Activated CD4-positive, alpha-beta T cell treated with anti-CD3 and anti-CD28 coated beads, Interleukin-2, Interleukin-6, amounts not matched to agents 100 ng/mL and 50 ng/mL, durations not matched to agents 16 hours and 8 hours (primary cell): ENCODE results near the gene ZNF362.
A peak's percentile ranks its signal among the peaks of the same experiment; 100 is the strongest.
"Not testable (repeated sequence)": the region's sequence is repeated elsewhere in the genome, so short reads cannot be mapped to it uniquely, and the experiment has no call there.

Source experiments
- DNase-seq: peaks from one replicate; pipeline ENCODE4 v3.0.0-alpha.2; 2020

The ZNF362 gene

DNA sequence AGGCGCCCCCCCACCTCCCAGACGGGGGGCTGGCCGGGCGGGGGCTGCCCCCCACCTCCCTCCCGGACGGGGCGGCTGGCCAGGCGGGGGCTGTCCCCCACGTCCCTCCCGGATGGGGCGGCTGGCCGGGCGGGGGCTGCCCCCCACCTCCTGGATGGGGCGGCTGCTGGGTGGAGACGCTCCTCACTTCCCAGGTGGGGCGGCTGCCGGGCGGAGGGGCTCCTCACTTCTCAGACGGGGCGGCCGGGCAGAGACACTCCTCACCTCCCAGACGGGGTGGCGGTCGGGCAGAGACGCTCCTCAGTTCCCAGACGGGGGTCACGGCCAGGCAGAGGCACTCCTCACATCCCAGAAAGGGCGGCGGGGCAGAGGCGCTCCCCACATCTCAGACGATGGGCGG lies 53.1 kb downstream of the ZNF362 start:
- DNase-seq = not testable (repeated sequence)

DNA sequence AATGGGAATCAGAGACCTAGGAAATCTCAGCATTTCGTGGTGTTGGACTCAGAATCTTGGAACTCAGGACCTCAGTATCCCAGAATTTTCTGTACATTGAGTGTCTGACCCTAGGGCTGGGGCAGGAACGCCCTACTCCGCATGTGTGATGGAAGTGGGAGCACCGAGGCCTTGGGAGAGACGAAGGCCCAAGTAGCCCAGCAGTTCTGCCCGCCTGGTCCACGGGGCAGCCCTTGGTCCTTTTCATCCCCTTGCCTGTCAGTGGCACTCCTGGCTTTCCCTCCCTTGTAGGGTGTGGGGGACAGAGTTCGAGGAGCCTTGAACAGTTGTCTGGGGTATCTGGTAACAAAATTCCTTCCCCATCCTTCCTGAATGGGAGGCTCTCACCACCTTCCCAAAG lies 54.4 kb downstream of the ZNF362 start:
- DNase-seq = no peak

DNA sequence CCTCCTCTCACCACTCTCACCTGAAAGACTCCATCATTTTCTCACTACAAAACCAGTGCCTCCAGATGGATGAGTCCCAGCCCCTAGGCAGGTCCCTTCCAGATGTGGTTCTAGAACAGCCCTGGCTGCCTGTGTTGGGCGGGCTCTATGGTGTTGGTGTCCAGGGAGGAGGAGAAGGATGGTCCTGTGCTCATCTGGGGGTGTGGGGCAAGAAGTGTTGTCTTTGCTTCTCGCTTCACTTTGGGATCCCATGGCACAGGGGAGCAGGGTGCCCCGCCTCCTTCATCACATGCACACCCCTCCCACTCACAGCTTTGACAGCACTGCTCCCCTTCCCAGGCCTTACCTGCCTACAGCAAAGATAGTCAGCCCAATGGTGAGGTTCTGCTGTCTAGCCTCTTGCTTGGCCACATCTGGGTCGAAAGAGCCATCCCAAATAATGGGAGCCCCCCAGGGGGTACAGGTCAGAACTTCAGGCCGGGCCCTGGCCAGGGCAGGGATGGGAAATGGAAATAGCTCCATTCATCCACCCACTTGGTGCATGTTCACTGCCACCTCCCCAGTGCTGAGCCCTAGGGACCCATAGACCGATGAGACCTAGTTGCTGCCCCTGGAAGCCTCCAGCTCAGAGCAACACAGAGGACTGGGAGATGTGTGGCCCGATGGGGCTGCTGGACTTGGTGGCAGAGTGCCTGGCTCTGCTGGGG lies 55.6 kb downstream of the ZNF362 start:
- no peak for DNase-seq

DNA sequence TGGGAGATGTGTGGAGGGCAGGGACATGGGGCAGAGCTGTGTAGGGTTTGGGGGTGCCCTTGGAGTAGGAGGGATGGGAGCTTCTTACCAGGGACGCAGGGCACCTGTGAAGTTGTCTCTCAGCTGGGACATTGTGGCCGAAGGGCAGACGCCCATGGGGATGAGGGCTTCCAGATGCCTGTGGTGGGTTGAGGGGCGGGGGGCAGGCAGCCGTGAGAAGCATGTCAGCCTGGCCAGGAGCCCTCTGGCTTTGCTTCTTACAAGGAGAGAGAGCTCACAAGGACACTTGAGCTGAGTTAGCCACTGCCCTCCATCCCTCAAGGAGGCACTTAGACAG lies 56.1 kb downstream of the ZNF362 start:
- no peak for DNase-seq

DNA sequence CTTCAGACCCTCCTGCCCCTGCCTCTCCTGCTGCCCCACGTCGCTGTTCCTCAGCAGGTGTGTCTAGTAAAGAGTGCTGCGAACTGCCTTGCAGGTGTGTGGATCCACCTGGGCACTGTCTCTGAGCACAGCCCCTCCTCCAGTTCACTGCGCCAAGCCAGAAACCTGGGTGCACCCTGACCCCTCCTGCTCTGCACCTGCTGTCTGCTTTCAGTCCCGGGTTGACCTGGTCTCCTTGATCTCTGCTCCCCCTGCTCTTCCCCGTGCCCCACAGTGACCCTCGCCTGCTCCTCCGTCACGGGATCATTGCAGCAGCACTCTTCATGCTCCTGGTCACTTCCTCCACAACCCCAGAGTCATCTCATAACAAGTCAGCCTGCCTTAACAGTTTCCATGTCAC lies 58.1 kb downstream of the ZNF362 start:
- DNase-seq = no peak

DNA sequence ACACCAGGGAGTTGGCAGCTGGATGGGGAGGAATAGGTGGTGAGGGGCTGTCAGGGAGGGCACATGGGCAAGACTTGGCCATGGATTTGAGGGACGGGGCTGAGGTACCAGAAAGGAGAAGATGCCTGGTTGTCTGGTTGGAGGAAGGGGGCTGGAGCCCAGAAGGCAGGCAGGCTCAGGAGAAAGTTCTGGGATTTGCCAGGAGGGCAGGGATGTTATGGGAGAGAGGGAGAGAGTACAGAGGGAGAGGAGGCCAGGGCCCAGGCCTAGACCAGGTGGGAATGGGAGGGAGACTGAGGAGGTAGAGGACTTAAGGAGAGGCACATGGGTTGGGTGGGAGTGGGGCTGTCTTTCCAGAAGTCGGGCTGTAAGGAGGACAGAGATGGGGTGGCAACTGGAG lies 60.3 kb downstream of the ZNF362 start:
- DNase-seq = no peak

DNA sequence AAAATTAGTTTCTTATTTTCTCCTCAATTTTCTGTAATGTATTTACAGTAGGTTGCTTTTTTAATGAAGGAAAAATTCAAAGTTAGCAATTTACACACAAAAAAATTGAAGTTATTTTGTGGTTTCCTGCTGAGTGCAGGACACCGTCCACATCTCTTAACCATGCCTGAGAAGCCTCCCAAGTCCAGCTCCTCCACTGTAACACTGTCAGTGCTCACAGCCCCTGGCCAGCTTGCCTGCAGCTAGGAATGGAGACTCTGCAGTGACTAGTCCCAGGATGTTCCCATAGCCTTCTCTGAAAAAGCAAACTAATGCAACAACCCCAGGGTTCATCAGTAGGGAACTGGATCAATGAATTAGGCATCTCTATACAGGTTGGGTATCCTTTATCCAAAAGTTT lies 61.1 kb downstream of the ZNF362 start:
- DNase-seq = no peak

DNA sequence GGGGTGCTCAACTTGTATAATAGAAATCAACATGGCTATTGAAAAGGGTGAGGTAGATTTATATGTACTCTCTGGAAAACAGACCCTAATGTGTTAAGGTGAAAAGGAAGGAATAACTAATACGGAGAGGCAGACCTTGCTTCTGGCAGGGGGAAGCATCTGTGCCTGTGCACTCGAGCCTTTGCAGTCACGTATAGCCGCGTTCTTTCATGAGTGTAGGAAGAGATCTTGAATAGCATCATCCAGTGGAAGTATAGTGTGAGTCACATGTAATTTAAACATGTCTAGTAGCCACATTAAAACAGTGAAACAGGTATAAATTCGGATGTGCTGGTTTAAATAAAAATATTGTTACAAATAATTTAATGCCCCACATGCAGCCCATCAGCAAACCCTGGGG lies 61.7 kb downstream of the ZNF362 start:
- DNase-seq = no peak

DNA sequence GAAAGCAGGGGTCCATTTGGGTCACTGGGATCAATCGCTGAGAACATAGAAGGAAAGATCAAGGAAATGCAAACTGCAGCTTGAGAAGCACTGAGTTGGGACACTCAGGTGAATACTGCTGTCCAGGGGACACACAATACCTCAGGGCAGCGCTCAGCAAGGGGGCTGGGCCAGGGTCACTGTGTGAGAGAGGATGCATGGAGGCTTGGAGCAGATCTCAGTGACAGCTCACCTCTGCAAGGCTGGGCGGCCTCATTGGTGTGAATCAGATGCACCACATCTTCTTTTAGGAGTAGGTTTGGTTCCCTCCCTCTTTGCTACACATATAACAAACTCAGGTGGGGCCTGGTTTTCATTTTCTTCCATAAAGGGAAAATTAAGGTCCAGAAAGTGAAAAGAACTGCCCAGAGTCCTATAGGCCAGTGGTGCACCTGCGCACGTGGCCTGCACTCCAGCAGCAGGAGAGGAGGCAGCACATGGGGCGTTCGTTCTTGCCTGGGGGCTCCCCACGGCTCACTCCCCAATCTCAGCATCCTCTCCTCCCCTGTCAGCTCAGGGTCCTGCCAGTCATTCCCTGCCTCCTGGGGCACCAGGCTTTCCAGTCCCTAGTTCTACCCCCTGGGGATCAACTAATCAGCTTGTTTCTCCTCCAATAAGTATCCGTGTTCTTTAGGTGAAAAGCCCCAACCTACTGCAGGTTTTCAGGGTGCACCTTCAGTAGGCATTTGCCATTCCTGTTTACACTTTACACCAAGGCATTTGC lies 63.1 kb downstream of the ZNF362 start:
- no peak for DNase-seq

DNA sequence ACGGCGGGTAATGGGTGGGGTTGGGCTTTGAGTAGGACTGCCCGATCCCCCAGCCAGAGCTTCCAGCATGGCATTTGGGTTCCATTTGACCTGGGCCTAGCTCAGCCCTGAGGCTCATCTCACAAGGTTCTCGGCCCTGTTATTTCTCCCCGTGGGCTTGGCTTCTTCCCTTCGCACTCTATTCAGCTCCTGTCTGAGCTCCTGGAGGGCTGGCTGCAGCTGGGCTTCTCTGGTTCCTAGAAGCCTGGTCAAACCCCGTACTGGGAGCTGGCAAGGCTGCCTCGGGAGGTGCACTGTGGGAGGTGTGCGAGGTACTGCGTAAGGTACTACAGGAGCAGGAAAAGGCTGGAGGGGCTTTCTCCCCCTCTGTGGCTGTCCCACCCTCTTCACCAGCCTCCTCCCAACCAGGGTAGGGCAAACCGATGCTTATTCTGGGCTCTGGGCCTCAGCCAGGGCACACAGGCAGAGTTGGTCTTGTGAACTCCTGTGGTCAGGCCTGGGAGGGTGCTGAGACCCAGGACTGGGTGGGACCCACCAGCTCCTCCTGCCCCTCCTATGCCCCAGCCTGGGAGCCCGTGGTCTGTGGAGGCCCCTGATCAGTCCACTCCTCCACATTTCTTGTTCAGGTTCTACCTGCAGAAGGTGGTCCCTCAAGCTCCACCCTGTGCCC lies 63.8 kb downstream of the ZNF362 start:
- DNase-seq = no peak

DNA sequence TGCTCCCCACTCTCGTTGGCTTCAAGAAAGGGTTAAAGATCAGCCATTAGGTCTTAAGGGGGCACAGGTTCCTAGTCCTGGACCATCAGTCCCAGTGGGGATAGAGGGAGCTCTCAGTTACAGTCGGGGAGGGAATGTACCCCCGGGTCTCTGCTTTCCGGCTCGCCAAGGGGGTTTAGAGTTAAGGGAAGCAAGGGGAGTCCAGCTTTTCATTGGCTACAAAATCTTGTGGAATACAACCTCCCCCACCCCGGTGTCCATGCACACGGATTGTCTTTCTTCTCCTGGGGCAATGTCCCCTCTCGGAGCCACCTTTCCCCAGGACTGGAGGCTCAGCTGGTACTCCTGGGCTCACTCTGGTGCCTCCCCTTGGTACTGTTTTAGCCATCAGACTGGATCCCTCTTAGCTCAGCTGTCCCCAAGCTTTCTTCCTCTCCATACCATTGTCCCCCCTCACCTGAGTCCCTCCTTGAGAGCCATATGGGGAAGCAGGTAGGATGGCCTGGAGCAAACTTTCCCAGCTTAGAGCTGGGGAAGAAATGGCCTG lies 64.4 kb downstream of the ZNF362 start, which contains the start of gene A3GALT2:
Gene A3GALT2, minus strand, starts transcription at position 480 of the 547 bp plus-strand sequence. Its CDS starts 0 bp downstream, at position 480.
- no peak for DNase-seq

DNA sequence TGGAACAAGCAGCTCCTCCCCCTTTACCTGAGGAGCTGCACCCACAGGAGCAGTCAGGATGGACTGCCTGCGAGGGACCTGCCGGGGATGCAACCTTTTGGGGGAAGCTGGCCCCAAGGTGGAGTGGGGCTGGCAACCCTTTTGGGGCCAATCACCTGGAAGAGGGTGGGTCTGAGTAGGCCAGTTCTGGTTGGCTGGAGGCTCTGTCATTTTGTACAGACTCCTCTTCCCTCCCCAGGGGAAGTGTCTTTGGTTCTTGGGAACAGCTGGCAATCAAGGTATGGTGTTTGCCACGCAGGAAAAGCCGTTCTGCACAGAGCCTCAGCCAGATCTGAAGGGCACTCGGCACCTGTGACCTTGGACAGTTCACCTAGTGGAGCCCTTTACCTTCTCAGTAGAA lies 64.9 kb downstream of the ZNF362 start:
- DNase-seq = no peak

DNA sequence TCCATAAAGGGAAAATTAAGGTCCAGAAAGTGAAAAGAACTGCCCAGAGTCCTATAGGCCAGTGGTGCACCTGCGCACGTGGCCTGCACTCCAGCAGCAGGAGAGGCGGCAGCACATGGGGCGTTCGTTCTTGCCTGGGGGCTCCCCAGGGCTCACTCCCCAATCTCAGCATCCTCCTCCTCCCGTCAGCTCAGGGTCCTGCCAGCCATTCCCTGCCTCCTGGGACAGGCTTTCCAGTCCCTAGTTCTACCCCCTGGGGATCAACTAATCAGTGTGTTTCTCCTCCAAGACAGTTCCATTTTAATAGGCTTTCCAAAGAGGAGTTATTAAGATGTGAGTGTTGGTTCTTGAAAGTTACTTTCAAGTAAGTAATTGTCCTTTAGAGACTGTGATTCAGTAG lies 65.8 kb downstream of the ZNF362 start:
- no peak for DNase-seq

DNA sequence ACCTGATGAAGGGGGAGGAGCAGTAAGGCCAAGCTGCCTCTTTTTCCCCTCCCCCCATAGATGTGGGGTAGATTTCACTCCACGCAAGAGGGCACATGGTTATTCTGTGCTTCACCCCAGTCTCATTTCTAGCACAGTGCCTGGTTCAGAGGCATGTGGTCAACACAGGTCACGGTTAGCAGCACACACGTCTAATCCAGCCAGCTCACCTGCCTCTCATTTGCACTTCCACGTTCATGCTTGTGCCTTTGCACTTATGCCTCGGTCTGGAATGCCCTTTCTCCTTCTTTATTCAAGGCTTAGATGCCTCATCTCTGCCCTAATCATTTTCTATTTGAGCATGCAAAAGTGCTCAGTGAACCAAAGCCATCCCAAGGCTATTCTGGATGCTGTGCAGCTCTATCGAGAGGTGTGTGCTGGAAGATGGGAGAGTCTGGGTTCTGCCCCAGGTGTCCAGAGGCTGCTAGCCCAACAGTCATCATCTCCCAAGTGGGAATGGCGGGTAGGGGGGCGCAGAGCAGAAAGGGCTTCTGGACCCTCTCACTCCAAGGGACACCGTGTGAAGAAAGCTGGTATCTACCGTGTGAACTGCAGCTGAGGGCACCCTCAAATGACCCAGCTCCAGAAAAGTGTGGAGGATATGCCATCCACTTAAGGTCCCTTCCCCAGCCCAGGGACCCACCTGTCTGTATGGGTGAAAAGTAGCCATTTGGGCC lies 66.7 kb downstream of the ZNF362 start:
- DNase-seq = no peak

DNA sequence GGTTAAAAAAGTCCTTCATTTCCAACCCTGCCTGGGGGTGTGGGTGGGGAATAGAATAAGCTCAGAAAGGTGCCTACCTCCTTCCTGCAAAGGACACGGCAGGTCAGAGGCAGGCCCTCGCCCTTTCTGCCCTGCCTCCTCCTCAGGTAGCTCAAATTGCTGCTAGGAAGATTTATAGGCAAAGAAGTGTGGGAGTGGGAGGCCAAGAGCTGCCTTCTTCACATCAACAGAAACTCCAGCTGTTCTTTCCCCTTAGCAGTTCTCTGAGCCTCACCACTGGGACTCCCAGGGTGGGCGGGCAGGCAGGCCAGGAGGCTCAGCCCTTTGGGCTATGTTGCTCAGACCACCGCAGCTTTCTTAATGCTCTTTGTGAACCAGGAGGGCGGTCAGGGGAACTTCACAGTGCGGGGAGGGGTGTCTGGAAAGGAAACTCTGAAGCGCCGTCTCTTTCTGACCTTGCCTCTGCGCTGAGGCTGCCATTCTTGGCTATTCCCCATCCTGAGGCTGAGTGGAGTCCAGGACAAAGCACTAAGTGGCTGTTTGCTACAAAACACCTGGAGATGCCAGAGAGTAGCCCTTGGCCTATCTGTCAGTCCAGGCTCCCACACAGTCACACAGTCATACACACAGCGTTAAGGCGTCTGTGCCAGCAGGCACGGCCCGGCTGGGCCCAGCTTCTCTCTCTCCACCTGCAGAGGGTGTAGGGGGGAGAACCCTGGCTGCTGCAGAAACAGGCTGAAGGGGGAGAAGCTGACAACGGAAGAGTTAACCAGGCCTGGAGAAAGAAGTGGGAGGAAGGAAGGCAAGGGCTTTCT lies 67.6 kb downstream of the ZNF362 start:
- no peak for DNase-seq

DNA sequence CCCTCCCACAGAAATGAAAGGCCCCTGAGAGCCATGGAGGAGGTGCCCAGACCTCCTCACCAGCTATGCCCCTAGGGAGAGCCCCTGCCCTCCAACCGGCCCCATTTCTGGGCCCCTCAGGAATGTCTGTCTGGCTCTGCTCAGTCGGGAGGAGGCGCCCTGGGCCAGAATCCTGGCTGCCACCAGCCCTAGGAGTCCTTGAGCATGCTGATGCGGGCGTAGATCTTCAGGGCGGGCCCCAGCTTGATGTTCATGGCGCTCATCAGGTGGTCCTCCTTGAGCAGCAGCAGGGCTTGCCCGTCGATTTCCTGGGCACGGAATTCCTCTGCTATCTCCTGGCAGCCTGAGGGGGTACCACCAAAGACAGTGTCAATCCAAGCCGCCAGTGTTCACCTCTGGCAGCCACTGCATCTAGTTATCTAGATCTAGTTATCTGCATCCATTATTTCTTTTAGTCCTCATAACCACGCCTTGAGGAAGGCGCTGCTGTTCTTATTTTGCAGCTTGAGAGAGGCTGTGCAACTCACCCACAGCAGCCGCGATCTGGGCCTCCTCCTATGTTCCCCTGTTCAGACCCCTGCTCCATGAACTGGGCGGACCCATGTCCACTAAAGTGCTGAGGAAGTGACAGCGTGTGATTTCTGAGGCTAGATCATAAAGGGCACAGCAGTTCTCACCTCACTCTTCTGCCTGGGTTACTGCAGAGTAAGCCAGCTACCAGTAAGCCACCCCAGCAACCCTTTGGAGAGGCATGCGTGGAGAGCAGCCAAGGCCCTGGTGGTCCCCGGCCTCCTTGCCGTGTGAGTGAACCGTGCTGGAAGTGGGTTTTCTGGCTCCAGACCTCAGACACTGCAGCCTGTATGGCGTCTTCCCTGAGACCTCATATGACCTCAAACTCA lies 68.6 kb downstream of the ZNF362 start:
- no peak for DNase-seq

DNA sequence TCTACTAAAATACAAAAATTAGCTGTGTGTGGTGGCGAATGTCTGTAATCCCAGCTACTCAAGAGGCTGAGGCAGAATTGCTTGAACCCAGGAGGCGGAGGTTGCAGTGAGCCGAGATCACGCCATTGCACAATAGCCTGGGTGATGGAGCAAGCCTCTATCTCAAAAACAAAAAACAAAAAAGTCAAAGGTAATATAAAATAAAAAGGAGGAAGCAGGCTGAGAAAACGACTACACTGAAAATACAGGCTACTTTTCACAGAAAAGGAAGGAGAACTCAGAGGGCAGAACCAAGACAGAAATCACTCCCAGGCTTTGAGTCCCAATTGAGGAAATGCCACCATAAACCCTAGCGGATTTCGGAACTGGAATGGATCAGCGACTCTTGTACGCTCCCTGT lies 70.5 kb downstream of the ZNF362 start:
- no peak for DNase-seq

DNA sequence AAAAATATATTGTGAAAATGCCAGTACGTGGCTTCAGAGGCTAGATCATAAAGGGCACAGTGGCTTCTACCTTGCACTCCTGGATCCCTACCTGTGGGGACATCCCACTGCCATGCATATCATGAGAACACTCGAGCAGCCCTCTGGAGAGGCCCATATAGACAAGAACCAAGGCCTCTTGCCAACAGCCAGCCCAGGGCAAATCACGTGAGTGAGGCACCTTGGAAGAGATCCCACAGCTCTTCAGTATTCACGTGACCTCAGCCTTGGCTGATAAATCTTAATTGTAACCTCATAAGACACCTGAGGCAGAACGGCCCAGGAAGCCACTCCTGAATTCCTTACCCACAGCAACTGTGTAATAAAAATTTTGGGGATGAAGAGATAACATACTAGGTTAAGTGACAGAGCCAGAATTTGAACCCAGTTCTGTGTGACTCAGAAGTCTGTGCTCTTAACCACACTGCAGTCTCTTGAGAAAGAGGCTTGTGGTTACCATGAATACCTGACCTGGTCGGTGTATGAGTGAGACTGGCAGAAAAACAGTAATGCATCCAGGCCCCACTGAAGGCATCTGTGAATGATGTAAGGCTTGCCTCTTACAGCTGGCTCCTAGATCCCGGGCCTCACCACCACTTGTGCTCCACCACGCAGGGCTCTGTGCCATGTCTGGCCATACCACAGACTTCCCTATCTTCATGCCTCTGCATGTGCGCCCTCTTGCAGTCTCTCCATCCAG lies 71.5 kb downstream of the ZNF362 start:
- DNase-seq = peak; percentile 28

DNA sequence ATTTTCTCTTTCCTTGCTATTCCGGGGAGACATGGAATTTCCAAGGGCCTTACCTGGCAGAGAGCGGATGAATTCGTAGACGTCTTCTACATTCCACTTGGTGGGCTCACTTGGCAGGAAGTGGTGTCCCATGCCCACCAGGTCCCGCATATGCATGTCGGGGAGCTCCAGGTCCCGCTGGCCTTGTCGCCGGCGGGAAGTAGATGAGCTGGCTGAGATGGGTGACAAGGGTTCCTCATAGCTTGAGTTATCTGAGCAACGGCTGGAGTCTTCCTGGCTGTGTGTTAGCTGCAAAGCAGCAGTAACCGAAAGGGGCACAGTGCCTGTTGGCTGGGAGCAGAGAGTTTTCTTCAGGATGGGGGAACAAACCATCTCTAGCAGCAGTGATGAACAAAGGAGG lies 72.5 kb downstream of the ZNF362 start:
- no peak for DNase-seq

DNA sequence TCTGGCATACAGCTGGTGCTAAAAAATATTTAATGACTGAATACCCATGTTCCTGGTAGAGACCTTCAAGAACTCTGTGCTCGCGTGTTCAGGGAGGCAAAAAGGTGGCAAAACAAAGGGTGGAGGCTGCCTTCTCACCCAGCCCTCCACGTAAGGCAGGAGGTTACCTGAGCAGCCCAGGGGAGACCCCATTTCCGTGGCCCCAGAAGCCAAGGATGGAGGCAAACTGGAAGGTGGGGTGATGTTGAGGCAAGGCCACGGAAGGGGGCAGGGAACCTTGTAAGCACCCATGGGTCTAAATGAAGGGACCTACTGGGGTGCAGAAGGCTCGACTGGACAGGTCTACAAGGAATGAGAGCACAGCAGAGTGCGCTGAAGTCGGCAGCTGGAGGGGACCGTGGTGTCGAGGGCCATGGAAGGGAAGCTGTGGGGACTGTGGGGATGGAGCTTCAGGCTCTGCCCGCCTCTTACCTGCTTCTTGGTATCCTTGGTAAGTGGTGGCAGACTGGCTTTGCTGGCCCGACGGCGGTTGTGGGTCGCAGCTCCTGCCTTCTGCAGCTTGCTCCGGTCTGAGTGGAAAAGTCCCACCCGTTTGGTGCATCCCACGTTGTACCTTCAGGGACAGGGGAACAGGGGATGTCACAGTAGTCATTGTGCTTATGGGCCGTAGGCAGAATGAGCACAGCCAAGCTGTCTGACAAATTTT lies 73.5 kb downstream of the ZNF362 start:
- no peak for DNase-seq
